ENCODE measurements around the gene PACS1.

PACS1 gene

DNA sequence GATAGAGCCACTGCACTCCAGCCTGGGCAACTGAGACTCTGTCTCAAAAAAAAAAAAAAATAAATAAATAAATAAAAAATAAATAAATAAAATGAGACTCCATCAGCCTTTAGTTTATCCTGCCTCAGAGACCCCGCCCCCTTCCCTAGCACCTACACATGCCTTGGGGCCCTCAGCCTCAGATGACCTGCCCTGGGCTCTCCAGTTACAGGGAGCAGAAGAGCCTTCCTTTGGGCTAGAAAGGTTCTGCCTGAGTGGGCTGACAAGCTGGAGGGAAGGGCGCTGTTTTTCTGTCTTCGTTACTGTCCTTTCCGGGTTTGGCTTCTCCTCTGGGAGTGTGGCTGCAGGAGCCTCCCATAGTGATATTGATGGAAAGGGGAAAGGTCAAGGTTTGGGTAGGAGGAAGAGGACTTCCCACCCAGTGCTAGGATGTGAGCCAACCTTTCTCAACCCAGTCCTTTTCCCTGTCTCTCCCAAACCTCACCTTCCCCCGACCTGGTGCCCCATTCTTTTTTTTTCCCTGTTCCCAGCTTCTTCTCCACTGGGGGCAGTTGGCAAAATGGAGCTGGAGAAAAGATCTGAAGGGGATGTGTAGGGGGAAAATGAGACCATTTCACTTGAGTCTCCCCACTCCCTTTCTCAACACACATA is 19.4 kb upstream of the PACS1 start:
- DNase-seq, result no peak

DNA sequence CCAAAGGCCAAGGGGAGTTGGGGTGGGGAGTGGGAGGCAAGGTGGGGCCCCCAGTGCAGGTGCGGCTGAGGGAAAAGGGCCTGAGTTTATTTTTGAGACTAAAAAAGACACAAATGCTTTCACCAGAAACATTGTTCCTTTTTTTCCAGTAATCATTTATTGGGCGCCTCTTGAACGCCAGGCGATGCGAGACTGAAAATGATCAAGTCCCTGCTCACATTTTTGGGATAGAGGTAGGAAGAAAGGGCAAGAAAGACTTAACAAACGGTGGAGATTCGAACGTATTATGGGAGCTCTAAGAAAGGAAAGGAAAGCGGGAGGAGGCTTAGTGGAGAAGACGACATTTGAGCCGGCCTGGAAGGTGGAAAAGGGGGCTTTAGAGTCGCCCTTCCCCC is 18.7 kb upstream of the PACS1 start:
- no peak for DNase-seq

- peak; percentile 99 for DNase-seq
Measured at GRCh38 chr11:66051766-66052663, 18.1 kb upstream of the PACS1 start, which contains the start of gene SF3B2. SF3B2 (plus strand) TSS chr11:66052364; CDS start chr11:66052385, 21 bp downstream.

DNA sequence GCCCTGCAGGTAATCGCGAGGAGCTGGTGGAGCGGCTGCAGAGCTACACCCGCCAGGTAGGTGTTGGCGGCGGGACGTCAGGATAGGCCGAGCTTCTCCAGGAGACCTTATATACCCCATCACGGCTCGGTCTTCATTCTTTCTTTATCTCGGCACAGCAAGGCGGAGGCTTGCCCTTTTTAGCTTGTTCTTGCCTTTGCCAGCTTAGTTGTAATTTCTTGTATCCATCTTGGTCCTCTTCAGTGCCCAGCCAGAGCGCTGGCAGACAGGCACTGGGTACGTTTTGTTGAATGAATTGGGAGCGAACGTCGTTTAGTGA is 17.4 kb upstream of the PACS1 start:
- DNase-seq, result no peak

DNA sequence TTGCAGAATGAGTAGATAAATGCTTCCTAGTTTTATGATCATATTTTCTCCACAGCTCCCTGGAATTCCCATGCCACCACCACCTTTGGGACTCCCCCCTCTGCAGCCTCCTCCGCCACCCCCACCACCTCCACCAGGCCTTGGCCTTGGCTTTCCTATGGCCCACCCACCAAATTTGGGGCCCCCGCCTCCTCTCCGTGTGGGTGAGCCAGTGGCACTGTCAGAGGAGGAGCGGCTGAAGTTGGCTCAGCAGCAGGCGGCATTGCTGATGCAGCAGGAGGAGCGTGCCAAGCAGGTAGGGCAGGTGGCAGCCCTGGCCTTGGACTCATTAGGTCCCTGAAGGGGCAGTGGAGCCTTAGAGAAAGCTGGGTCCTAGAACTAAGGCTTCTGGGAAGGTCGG is 15.1 kb upstream of the PACS1 start:
- no peak for DNase-seq

DNA sequence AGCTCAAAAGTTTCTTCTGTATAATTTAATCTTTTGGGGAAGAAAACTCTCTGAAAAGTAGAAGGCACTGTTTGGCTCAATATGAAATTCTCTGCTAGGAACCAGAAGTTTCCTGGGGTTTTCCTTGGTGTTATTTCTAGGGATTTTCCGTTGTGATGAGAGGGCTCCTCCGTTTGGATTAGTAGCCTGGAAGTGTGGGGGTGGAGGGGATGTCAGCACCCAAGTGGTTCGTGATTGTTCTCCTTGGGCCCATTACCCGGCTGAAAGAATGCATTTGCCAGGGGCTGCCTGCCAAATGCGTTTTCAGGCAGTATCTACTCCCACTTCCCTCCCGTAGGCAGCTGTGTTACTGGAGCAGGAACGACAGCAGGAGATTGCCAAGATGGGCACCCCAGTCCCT is 13.6 kb upstream of the PACS1 start:
- no peak for DNase-seq

DNA sequence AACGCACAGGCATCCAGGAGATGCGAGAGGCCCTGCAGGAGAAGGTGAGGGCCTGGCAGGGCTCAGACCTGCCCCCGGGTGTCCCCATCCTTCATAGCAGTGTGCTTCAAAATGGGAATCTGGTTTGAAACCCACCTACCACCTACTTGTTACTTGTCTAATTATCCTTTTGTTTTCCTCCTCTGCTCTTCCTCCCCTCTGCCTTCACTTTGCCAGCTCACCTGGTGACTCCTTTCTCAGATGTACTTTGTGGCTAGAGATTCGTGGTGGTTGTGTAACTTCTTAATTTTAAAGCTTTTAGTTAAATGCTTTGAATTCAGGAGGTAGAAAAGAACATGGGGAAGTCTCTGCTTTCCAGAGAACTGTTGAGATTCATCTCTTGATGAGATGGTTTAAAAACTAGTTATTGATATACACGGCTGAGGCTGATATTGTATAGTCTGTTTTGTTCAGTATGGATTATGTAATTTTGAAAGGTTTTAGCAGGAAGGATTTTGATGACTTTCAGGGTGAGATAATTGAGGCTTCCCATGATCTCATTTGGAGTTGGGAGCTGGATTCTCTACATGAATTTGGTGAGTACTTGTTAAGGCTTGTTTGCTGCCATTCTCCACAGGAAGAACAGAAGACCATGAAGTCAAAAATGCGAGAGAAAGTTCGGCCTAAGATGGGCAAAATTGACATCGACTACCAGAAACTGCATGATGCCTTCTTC is 9.9 kb upstream of the PACS1 start:
- no peak for DNase-seq

DNA sequence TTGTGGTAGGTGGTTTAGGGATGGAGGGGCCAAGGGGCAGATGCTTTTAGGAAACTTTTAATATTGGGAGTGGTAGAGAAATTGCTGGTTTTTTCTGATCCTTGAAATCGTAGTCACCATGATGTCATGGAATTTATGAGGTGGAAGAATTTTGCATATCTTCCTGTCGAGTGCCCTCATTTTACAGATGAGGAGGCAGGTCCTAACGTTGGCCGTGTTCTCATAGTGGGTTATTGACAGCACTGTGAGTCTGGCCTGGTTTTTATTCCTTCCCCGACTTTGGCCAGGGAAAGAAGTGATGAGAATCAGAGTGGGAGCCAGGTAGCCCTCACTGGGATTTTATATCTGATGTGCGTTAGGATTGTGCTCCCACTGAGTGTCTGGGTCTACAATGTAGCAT is 8.8 kb upstream of the PACS1 start:
- no peak for DNase-seq

- DNase-seq, result no peak
Measured at GRCh38 chr11:66062408-66062807, 7.7 kb upstream of the PACS1 start.

DNA sequence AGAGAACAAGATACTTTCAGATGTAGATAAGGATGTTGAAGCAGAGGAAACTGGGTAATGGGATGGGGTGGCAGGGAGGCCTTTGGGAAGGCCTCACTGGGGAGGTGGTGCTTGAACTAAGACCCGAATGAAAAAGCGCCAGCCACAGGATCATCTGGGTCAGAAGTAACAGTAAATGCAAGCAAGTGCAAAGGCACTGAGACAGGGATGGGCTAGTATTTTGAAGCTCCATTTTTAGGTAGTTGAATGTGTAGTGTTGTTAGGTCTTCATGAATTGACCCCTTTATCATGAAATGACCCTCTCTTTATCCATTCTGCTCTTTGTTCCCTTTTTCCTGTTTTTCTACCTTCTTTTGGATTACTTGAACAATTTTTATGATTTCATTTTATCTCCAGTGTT is 6.2 kb upstream of the PACS1 start:
- DNase-seq, result no peak

DNA sequence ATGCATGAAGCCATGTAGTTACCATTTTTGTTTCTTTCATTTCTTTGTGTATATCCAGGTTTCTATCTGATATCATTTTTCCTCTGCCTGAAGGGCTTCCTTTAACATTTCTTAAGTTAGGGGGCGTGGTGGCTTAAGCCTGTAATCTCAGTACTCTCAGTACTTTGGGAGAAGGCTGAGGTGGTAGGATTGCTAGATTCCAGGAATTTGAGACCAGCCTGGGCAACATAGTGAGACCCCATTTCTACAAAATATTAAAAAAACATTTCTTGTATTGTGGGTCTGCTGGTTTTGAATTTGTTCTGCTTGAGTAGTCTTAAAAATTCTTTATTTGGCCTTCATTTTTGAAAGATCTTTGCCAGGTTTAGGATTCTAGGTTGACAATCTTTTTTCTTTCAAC is 5.5 kb upstream of the PACS1 start:
- no peak for DNase-seq

DNA sequence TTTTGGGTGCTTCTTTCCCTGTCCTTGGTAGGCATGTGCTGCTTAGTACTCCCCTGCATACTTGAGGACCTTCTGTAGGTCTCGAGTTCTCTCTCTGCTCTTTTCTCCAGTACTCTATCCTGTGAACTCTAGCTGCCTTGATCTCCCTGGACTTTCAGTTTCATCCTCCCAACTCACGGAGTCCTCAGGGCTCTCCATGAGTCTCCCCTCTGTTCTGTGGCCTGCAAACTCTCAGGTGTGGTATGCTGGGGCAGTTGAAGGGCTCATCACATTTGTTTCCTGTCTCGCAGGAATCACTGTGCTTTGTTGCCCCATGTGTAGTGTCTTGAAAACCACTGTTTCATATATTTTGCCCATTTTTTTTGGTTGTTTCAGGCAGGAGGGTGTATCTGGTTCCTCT is 3.3 kb upstream of the PACS1 start:
- DNase-seq, result no peak

DNA sequence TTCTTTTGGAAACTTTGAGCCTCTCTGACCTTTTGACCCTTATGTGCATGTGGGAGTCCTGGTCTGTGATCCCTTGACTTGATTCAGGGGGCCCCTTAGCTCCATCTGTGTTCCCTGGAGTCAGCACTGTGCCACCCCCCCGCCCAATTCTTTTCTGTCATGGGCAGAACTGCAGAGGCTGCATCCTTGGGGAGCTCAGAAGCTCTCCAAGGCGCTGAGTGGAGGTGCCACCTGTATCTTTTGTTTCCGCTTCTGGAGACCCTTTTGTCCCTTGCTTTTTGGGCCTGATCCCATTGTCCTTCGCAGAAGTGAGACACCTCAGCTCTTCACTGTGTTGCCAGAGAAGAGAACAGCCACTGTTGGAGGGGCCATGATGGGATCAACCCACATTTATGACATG is 2.4 kb upstream of the PACS1 start:
- DNase-seq, result no peak

DNA sequence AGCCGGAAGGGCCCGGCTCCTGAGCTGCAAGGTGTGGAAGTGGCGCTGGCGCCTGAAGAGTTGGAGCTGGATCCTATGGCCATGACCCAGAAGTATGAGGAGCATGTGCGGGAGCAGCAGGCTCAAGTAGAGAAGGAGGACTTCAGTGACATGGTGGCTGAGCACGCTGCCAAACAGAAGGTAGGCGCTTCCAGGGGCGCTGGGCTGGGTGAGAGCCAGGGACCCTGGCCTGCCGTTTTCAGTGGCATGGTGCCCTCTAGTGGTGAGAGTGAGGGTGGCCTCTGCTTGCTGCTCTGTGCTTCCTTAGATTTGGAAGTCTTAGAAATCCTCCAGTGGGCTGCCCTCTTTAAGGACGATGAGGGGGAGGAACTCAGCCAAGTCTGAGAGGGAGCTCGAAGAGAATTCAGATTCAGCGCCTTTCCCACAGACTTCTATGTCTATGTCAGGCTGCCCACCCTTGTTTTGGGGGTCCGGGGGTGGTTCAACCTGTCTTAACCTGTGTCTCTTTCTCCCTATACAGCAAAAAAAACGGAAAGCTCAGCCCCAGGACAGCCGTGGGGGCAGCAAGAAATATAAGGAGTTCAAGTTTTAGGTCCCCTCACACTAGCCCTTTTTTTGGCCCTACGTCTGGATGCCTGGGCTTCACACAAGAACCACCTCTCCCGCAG is 1.8 kb upstream of the PACS1 start:
- peak; percentile 64 for DNase-seq

DNA sequence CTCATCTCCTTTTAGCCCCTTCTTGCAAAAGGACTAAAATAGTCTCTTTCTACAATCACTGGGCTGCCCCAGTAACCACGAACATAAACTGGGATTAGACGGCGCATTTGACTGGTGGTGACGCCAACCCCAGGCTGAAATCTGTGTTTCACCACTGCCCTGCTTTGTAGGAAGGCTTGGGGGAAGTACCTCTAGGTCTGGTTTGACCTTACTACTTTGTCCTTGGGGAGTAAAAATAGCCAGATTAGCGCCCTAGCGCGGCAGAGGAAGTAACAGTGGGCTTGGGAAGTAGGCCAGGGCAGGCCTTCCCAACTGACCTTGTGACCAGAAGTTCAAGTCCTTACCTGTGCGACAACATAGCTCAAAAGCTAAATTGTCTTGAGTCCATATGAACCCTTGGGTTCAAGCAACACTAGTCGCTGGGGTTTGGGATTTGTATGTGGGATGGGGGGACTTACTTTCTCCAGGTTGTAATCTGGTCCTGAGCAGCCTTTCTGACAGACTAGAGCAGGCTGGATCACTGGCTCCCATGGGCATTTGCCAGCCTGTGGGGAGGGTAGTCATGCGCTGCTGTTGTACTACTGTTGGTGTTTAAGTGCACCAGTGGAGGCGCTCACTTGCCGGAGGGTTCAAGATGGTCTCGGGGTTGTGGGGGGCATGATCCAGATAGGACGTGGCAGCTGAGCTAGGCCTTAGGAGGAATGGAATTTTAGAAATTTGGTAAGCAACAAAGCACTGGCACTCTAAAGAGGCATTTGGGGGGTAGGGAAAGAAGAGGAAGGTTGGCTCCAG is 953 bp upstream of the PACS1 start:
- peak; percentile 73 for DNase-seq

DNA sequence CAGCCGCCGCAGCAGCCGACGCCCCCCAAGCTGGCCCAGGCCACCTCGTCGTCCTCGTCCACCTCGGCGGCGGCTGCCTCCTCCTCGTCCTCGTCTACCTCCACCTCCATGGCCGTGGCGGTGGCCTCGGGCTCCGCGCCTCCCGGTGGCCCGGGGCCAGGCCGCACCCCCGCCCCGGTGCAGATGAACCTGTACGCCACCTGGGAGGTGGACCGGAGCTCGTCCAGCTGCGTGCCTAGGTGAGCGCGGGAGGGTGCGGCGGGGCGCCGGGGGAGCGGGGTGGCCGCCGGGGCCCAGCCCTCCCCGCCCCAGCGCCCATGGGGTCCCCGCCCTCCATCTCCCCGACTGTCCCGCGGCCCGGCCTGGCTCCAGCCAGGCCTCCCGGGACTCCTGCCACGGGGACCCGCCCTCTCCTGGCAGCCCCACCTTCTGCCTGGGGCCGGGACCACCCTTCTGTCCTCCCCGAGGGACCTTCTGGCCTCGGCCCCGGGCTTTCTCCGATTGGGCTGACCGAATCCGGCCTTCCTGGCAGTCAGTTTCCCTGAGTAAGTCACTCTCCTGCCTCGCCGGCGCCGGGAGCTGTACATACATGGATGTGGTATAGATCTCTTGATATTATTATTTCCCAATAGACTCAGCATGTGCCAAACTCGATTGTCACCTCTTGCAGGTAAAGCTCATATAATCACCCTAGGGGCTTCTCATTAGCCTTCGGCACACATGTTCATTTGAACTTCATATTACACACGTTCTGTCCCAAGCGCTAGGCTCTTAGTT is 720 bp downstream of the PACS1 start:
- peak; percentile 43 for DNase-seq

- DNase-seq, result no peak
Measured at GRCh38 chr11:66071381-66071801, 1.3 kb downstream of the PACS1 start.

DNA sequence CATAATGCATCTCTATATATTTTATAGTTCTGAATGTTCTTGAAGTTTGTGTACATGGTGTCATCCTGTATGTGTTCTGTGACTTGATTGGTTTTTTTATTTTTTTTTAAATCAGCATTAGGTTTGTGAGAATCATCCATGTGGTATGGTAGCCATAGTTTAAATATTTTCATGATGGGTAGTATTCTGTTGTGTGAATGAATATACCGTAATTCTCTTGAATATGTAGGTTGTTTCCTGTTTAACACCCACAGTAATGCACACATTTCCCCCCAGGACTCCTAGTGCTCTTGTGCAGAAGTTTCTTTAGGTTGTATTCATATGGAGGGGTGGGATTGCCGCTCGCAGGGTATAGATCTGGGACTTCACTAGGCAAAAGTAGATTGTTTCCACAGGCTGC is 2.0 kb downstream of the PACS1 start:
- DNase-seq, result peak; percentile 77

DNA sequence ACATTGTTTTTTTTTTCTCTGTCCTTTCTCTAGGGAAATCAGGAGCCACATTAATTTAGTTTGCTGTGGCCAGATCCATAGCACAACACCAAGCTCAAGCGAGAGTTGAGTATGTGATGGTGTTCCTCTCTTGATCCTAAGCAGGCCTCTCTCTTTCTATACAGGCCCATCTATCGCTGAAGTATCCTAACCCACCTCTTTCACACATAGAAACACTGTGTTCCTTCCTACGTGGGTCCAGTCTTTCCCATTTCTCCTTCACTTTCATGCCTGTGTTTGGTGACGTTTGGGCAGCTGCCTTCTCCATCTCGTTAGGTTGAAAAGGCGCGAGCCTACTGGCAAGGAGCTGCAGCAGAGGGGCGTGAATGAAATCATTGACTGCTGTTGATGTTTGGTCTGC is 2.4 kb downstream of the PACS1 start:
- no peak for DNase-seq

DNA sequence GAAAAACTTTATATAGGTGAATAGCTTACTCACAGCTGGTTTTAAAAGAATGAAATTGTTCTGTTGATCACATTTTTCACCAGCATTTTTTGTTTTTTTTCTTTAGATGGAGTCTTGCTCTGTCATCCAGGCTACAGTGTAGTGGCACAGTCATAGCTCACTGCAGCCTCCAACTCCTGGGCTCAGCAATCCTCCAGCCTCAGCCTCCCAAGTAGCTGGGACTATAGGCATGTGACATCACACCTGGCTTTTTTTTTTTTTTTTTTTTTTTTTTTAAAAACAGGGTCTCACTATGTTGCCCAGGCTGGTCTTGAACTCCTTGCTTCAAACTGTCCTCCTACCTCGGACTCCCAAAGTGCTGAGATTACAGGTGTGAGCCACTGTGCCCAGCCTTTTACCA is 3.6 kb downstream of the PACS1 start:
- no peak for DNase-seq

DNA sequence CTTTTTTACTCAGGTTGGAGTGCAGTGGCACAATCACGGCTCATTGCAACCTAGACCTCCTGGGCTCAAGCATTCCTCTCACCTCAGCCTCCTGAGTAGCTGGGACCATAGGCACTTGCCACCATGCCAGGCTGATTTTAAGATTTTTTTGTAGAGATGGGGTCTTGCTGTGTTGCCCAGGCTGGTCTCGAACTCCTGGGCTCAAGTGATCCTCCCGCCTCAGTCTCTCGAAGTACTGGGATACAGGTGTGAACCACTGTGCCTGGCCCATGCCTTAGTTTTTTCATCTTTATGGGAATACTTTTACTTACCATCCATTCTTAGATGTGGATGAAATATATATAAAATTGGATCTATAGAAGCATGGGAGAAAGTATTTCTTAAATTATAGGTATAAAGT is 5.2 kb downstream of the PACS1 start:
- DNase-seq, result no peak

- DNase-seq, result peak; percentile 53
Measured at GRCh38 chr11:66076561-66076960, 6.5 kb downstream of the PACS1 start.

Data from fibroblast of skin of right biceps (primary cell).